KG1 (cell line): ENCODE measurements around the gene MYO1E.
"Not testable (repeated sequence)": the region's sequence is repeated elsewhere in the genome, so short reads cannot be mapped to it uniquely, and the experiment has no call there.

Experiments
- DNase-seq: peaks from one replicate; lab custom pipeline; 2025; lab: John Stamatoyannopoulos, UW

Gene MYO1E

GRCh38 chr15:59350421-59350732 lies 22.3 kb downstream of the MYO1E start:
- no peak for DNase-seq

GRCh38 chr15:59349680-59350420 lies 22.8 kb downstream of the MYO1E start:
- DNase-seq, result no peak

GRCh38 chr15:59347915-59348314 lies 24.8 kb downstream of the MYO1E start:
- no peak for DNase-seq

GRCh38 chr15:59346951-59347350 lies 25.7 kb downstream of the MYO1E start:
- DNase-seq, result no peak

GRCh38 chr15:59345326-59345725 lies 27.3 kb downstream of the MYO1E start:
- no peak for DNase-seq

- DNase-seq, result no peak
These were observed 28.4 kb downstream of the MYO1E start for GRCh38 chr15:59344311-59344710.

- no peak for DNase-seq
These were observed 32.3 kb downstream of the MYO1E start for GRCh38 chr15:59340325-59340724.

- DNase-seq, result no peak
These were observed 33.4 kb downstream of the MYO1E start for GRCh38 chr15:59339252-59339672.

- no peak for DNase-seq
These were observed 34.3 kb downstream of the MYO1E start for GRCh38 chr15:59338414-59338813.

- DNase-seq, result not testable (repeated sequence)
These were observed 35.9 kb downstream of the MYO1E start for GRCh38 chr15:59336725-59337124.

- DNase-seq, result no peak
These were observed 37.4 kb downstream of the MYO1E start for GRCh38 chr15:59335207-59335786.

GRCh38 chr15:59334076-59334415 lies 38.6 kb downstream of the MYO1E start:
- no peak for DNase-seq

GRCh38 chr15:59333401-59334075 lies 39.1 kb downstream of the MYO1E start:
- no peak for DNase-seq

GRCh38 chr15:59332009-59332408 lies 40.7 kb downstream of the MYO1E start:
- DNase-seq, result no peak

GRCh38 chr15:59330649-59331048 lies 42.0 kb downstream of the MYO1E start:
- no peak for DNase-seq

- DNase-seq, result no peak
These were observed 42.9 kb downstream of the MYO1E start for GRCh38 chr15:59329570-59330350.

- no peak for DNase-seq
These were observed 43.6 kb downstream of the MYO1E start for GRCh38 chr15:59329091-59329490.

GRCh38 chr15:59327942-59328341 lies 44.7 kb downstream of the MYO1E start:
- no peak for DNase-seq

- no peak for DNase-seq
These were observed 45.8 kb downstream of the MYO1E start for GRCh38 chr15:59326856-59327255.

GRCh38 chr15:59322056-59322759 lies 50.5 kb downstream of the MYO1E start:
- DNase-seq, result no peak

- no peak for DNase-seq
These were observed 51.5 kb downstream of the MYO1E start for GRCh38 chr15:59321000-59321689.

- no peak for DNase-seq
These were observed 55.5 kb downstream of the MYO1E start for GRCh38 chr15:59317211-59317610.
